GM18873 (cell line): ENCODE results near the gene UST.

Source experiments
- ATAC-seq: cut with Tn5 transposase; IDR thresholded peaks from one replicate; pipeline ENCODE4 v1.9.1; 2021; ENCODE audit warnings: mild to moderate bottlenecking, moderate library complexity, moderate number of reproducible peaks; ENCODE audit not compliant: unreplicated experiment, low FRiP score

The UST gene

GRCh38 chr6:148795563-148795962, 48.7 kb downstream of the UST start:
- ATAC-seq = no peak

DNA sequence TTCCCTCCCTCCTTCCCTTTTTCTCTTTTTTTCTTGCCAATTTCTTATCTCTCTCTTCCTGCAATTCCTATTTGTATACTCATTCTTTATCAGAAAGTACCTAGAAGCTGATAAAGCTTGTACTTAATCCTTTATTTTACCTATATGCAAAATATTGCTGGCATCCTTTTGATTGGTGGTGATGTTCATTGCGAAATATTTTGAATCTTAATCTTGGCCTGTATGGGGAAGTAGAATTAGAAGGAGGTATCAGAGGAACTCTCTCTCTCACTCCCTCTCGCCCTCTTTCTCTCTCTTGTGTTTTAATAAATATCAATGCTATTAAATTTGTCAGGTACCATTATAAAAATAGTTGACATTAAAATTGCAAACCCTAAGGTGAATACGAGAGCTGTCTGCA, 52.8 kb downstream of the UST start:
- ATAC-seq = no peak

DNA sequence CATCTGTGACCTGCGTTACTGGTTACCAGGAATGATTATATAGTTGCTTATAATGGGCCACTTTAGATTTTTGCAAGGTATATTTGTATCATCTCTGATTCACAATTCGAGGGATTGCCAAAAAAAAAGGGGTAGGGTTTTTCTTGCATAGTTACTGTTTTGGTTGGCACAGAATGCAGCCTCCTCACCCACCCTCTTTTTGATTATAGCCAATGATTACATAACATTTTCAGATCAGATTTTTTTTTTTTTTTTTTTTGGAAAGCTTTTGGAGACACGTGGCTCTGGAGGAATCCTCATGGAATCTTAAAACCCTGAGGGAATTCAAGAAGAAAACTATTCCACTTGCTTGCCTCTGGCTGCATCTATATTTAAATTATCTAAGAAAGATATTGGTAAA, 53.7 kb downstream of the UST start:
- no peak for ATAC-seq

- ATAC-seq = no peak
These were observed 57.1 kb downstream of the UST start for GRCh38 chr6:148803979-148804378.

DNA sequence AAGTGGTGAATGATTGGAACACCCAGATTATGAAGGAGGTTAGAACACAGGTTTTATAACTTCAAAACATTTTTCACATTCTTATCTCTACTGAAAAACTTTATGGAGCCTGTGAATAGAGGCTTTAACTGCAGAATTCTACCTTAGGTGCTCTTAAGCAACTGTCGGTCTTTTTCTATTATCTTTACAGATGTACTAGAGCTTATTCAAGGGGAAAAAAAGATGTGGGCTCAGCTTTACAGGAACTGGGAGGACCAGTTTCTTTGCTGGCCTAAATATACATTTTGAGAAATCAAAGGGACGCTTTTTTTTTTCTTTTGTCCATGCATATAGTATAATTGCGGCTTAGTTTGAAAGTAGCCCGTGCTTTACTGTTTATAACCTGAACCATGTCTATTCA, 58.9 kb downstream of the UST start:
- ATAC-seq = no peak

GRCh38 chr6:148807784-148808183, 61.0 kb downstream of the UST start:
- ATAC-seq = no peak

DNA sequence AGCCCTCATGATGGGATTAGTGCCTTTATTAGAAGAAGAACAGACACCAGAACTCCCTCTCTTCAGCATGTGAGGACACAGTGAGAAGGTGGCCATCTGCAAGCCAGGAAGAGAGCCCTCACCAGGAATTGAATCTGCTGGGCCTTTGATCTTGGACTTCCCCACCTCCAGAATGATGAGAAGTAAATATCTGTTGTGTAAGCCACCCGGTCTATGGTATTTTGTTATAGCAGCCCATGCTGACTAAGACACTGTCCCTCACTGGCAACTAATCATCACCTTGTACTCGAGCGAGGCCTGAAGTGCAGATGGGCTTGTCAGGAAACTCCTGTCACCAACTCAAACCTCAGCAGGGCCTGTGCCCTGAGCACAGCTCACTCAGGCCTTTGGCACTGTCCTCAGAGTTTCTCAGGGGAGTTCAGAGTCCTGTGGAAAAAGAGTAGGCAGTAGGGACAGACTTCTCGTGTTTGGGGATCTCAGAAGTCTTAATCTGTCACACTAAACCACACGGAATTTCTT, 62.0 kb downstream of the UST start:
- no peak for ATAC-seq

DNA sequence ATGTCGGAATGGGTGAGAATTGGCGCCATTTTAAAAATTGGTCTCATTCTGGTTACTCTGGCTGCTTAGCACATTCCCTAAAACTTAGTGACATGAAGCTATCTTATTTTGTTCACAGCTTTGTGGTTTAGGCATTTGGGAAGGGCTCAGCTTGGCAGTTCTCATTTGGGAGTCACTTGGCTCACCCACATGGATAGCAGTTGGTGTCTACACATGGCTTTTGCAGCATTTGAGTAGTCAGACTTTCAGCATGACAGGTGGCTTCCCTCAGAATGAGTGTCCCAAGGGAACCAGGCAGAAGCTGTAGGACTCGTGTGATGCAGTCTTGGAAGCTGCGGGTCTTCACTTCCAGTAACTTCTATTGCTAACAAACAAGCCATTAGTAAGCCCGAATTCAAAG, 64.6 kb downstream of the UST start:
- no peak for ATAC-seq

GRCh38 chr6:148814082-148814790, 67.4 kb downstream of the UST start:
- no peak for ATAC-seq

DNA sequence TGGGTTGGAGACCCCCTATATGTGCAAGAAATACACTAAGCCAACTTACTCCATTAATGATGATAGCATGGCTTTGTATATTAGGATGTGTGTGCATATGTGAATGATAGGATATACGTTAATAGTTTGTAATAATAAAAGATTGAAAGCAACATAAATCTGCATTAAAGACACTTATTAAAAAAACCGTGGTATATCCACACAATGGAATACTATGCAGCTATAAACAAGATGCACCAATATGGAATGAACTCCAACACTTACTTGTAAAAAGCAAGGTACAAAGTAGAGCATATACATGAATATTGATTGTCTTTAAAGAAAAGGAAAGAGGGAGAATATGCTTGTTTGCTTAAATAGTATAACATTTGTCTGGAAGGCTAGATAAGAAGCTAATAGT, 68.0 kb downstream of the UST start:
- no peak for ATAC-seq

DNA sequence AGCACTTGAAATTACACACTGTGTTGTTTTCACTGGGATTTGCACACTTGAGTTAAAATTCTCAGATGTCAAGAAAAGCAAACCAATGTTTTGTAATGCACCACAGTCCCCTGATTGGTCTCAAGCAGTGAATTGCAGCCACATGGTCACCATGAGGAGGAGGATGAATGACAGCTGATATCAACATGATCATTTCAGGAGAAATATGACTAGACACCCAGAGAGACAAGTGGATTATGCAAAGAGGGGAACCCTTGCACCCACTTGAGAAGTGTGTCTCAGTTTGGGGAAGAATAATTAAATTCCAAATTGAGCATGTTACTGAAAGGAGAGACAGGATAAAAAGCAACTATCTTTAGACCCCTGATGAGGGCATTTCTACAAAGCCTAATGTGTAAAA, 69.3 kb downstream of the UST start:
- no peak for ATAC-seq

DNA sequence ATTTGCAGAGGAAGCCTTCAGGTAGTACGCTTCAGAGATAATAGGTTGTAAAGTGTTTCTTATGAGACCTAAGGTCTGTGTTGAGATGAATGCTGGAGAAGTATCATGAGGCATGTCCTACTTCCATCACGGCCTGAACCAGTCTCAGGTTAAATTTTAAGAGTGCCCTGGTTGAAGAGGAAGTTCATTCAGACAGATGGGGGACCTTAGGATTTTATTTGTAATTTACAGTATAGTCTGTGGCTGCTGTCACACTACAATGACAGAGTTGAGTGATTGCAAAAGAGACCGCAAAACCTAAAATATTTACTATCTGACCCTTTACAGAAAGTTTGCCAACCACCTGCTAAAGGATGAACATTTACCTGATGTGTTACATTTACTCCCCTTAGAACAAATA, 70.9 kb downstream of the UST start:
- ATAC-seq = no peak

DNA sequence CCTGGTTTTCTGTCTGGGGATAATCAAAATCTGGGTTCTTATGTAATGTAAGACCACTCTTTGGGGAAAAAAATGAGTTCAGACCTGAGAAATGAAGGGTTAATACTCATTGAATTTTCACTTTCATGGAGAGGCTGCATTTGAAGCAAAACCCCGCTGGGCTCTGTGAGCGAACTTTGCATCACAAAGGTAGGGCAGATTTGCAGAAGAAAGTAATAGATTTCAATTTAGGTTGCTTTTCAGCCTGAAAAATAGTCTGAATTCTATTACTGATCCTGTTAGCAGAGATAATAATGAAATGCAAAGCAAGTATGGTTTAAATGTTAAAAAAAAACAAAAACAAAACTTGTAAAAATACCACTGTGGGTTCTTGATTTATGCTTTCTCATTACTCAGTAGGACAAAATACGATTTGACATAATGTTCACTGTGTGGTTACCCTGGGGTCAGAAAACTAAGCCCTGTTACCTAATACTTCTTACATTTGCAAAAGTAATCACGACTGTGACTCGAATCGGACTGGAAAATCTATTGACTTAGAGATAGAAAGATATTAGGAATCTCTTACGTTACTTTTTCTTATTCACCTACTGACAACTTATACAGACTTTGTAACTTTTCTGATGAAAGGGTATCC, 72.2 kb downstream of the UST start:
- ATAC-seq = no peak

DNA sequence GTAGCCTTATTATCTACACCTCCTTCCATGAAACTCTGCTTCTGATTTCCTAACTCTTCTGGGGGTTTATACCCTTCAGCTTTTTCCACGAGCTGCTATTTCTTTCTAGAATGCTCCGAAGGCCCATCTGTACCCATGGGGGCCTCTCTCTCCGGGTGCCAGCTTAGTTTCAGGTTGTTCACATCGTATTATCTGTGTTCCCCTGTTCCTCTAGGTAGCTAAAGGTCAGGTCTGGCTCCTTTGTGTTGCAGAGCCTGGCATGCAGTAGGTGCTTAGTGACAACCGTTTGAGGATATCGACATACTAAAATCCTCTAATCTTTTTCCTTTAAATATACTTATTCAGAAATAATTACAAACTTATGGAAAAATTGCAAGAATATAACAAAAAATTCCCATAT, 73.0 kb downstream of the UST start:
- no peak for ATAC-seq

- ATAC-seq = no peak
These were observed 76.0 kb downstream of the UST start for GRCh38 chr6:148822819-148823218.

GRCh38 chr6:148824291-148824690, 77.5 kb downstream of the UST start:
- no peak for ATAC-seq

DNA sequence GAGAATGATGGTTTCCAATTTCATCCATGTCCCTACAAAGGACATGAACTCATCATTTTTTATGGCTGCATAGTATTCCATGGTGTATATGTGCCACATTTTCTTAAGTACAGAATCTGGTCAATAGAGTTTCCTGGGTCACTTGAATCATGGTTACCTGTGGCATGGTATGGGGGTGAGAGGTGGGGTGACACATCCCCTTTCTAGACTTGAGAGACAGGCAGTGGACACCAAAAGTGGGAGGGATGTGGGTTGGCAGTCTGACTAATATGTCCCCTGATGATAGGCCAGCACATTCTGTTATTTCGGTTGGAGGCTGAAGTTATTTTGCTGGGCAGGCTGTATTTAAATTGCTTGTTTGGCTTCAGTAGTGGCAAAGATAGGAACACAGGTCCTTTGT, 78.1 kb downstream of the UST start:
- ATAC-seq = no peak

DNA sequence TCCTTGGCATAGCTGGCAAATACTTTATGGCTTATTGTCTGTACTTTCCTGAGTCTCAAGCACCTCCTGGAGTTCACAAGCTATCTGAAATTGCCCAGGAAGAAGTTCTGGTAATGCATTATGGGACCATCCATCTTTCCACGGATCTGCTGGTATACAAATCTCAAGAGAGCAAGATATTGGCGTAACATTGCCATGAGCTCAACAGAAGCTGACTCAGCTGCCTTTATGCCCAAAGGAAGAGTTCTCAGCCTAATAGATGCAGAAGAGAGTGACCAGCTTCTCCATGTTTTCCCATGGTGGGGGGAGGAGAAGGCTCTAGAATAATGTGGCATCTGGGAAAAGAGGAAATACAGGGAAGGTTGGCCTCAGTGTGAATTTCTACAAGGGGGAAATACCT, 78.7 kb downstream of the UST start:
- no peak for ATAC-seq

- ATAC-seq = no peak
These were observed 80.7 kb downstream of the UST start for GRCh38 chr6:148827416-148828045.

GRCh38 chr6:148828047-148828446, 81.2 kb downstream of the UST start:
- ATAC-seq = no peak

DNA sequence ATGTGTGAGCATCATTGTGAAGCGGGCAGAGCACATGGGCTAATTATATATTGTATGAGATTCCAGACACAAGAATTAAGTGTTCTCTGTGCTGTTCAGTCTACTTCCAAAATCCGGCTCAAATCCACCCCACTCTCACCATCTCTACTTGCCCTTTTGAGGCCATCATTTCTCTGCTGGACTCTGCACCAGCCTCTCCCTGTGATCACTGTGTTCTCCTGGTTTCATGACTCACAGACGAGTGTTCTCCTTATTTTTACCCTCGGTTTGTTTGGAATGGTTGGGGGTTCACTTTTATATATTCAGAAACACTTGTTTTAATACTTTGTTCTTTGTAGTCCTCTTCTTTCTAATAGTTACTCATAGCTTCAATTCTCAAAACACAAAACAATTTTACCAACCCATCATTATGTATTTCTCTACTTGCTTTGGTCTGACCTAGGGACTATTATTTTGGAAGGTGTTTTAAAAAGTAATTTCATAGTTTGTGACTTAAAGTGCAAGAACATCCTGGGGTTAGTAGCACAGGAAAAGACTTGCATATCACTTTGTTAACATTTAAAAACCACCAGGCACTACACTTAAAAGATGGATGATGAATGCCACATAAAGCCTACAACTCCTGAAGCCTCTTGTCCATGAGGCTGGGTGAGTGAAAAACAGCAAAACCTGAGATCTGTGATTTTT, 82.7 kb downstream of the UST start:
- no peak for ATAC-seq
